Activated effector memory CD4-positive, alpha-beta T cell treated with Interleukin-2 at 50 U/mL for 16 hours (primary cell): ENCODE results near the gene KIRREL3.

Experiments used
- DNase-seq: peaks from one replicate; pipeline ENCODE4 v3.0.0-alpha.2; 2020

Gene KIRREL3

DNA sequence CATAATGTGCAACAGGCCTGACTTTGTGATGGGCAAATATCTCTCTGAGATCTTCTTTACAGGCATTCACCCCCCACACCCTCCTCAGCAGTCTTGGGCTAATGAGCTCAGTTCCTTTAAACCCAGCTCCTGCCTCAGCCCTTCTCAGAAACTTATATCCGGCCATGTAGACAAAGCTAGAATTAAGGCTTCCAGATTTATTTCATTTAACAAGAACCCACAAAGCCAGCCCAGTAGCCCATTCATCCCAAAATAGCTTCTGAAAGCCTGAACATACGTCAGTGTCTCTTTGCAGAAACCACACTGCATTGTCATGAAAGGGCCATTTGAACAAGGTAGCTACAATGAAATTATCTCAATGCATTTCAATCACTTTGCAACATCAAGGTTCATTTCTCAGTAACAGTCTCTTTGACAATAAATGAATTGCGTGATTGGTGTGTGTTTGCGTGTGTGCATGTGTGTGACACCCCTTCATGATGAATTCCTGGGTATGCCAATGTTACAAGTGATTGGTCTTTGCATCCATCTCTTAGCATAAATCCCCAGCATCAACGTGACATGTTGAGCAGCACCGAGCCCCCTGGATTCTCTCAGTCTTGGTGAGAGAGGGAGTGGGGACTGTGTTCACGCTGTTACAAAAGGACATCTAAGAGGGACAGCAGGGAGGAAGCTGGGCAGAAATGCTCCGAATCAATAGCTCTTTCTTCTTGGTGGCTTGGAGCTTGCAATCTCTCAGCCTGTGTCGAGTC, 299.6 kb downstream of the KIRREL3 start:
- DNase-seq, result no peak

GRCh38 chr11:126698576-126698975, 302.0 kb downstream of the KIRREL3 start:
- no peak for DNase-seq

- DNase-seq, result no peak
These were observed 302.6 kb downstream of the KIRREL3 start for GRCh38 chr11:126697936-126698335.

DNA sequence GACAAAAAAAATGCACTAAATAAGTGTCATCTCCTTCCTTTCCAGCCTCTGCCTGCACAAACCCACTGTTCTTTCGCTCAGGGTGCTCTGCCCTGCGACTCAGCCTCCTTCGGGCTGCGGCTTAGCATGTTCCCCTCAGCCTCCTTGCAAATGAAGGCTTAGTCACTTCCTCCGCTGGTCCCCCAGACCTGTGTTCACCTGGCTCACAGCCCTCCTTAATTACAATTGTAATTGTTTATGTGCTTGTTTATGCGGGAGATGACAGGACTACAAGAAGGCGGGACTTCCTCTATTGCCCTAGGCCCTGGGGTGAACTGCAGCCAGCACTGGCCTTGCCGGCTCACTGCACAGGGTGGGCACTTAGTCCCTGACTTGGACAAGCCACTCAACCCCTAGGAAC, 303.6 kb downstream of the KIRREL3 start:
- DNase-seq, result no peak

GRCh38 chr11:126695293-126695692, 305.3 kb downstream of the KIRREL3 start:
- DNase-seq, result no peak

DNA sequence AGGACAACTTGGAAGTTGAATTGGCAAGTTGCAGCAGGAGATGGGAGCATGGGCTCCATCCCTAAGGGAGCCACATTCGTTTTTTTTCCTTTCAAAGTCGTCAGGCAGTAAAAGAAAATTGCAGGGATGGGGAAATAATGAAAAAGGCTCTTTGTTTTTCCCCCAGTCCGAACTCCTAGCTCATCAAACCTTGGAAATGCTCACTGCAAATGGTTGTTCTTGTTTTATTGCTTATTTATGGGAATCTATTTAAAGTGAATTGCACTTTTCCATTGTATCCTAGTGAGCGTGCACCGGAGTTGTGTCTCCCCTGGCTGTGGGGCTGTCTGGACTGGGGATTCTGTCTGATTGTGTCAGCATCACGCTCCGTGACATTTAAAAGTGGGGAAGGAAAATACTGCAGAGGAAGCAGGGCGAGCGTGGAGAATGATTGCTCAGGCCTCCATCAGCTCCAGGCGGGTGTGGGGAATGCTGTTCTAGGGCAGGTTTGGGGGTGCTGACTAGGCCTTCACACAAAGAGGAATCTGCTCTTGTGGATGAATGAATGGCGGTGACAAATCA, 306.4 kb downstream of the KIRREL3 start:
- DNase-seq, result no peak

DNA sequence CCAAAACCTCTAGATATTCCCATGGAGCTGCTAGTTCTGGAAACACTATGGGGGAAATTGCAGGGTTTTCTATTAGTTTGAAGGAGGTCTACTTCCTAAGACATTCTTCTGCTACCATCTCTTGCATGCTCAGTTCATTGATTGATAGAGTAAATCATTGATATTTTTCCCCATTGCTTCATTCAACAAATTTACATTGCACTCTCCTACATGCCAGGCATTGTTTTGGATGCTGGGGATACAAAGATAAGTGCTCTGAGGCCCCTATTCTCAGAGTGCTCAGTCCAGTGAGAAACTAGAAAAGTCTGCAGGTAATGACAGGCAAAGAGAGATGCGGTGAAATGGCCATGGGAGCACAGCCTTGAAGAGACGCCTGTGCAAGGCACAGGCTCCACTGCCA, 313.1 kb downstream of the KIRREL3 start:
- no peak for DNase-seq

DNA sequence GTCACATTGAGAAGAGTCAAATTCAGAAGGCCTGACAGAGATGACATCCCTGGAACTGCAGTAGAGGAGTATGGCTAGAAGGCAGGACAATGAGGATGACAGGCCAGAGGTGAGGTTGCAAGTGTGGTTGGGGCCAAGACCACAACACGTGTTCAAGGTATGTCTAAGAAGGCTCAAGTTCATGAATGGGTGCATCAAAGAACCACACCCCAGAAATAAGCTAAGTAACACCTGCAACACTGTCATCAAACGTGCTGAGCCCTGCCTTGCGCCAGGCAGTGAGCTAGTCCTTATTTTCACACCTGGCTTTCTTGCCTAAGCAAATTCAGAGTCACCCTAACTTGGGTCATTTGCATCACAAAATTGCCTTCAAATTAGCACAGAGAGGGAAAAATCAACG, 313.6 kb downstream of the KIRREL3 start:
- no peak for DNase-seq

- DNase-seq, result no peak
These were observed 316.5 kb downstream of the KIRREL3 start for GRCh38 chr11:126683766-126684728.

GRCh38 chr11:126682590-126682989, 318.0 kb downstream of the KIRREL3 start:
- no peak for DNase-seq

GRCh38 chr11:126680700-126681099, 319.9 kb downstream of the KIRREL3 start:
- DNase-seq, result no peak

DNA sequence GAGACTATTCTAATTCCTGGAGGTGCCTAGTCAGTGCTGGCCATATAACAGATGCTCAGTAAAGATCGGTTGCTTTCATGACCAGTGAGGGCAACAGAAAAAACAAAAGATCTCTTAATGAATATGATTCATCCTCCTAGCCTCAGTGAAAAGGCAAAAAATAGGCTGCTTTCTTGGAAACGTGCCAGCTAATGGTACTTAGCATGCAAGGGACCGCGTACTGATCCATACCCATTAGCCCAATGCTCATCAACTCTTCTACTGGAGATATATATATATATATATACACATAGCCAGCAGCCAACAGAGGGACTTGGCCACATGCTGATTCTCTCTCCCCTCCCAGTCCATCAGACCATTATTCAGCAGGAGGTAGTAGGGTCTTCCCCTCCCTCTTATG, 320.4 kb downstream of the KIRREL3 start:
- no peak for DNase-seq

GRCh38 chr11:126679033-126679432, 321.5 kb downstream of the KIRREL3 start:
- no peak for DNase-seq

- DNase-seq, result no peak
These were observed 324.0 kb downstream of the KIRREL3 start for GRCh38 chr11:126676536-126676935.

GRCh38 chr11:126673319-126673718, 327.3 kb downstream of the KIRREL3 start:
- DNase-seq, result no peak

- no peak for DNase-seq
These were observed 331.2 kb downstream of the KIRREL3 start for GRCh38 chr11:126669416-126669815.

DNA sequence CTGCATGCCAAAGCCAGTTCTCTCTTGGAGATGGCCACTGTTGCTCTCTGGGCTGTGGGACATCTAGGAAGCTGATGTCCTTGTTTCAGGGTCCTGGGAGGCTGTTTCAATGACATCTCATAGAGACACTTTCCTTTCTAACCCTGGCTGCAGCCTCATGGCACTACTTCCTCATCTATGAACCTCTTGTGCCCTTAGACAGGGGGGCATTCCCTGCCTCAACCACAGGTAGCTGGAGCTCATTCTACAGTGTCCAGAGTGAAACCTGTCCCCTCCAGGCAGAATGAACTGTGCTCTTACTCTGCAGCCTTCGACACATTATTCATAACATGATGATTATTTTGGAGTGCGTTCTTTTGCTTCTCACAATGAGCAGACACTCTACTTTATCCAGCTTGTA, 335.9 kb downstream of the KIRREL3 start:
- DNase-seq, result no peak

DNA sequence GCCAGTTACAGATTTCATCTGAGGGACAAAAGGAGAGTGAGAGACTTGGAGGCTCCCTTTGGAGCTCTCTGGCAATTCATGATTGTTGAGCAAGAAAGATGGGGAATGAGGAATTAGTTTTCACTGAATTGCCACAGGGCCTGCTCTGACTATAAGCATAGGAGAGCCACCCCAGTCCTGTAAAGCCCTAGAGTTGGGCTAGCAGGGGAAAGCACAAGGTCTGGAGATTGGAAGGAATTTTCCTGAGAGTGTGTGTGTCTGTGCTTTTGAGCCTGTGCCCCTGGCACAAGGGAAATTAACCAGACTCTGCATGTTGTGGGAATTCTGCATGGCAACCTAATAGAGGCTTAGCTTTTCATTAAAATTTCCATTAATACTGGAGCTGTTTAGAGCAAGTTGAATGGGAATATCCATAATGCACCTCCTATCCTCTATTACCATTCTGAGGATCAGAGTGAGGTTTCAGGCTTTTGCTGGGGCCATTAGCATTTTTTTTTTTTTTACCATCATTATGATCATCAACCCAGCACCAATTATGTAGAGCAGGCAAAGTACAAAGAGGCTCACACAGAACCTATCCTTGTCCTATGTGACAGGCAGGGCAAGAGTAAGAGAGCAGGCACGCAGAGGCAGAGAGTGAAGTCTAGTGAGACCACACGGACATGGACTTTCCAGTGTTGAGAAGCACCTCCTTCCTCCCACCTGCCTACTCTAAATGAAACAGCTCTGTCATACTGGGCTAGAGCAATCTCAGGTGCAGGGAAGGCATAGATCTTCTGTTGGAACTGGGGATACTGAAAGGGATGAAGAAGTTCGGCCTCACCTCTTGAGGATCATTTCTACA, 336.6 kb downstream of the KIRREL3 start:
- DNase-seq, result no peak

GRCh38 chr11:126662035-126662790, 338.4 kb downstream of the KIRREL3 start:
- DNase-seq, result no peak

DNA sequence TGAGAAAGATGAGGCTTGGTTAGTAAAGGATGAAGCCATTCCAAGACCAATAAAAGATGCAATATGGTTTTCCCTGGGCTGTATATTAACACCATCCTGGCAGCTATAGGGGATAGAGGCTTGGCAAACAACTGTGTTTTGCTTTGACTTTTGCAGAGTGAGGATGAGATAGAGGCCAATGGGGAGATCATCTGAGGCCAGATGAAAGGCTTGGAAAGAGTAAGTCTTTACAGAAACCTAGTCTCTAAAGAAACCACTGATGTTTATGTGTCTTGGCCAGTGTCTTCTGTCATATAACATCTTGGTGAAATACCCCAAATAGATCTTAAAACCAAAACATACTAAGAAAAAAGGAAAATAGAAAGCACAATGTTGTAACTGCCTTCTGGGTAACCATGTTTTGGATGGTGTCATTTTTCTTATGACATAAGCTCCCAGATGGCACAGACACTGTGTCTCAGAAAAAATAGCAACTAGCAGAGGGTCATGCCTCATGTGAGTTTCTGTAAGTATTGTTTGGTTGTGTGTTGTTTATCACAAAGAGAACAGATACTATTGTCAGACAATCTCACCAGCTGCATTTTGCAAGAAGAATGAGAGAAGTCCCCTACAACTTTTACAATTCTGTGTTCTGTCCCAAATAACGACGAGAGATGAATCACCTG, 339.7 kb downstream of the KIRREL3 start:
- DNase-seq, result no peak

DNA sequence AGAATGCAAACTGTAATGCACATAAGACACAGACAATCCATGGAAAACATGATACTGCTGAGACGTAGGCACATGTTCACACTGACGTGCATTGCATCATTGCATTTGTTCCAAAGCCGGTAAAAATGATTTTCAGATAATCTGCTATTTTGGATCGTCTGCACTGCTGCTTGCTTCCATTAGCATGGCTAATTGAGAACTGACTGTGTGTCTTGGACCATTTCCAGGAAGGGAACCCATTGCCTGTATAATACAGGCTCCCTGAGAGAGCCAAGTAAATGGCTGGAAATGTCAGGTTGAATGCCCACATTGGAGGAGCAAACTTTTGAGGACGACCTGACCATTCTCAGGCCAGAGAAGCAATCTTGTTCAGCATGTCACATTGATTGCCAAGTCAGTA, 340.2 kb downstream of the KIRREL3 start:
- DNase-seq, result no peak
